Smooth muscle cell (in vitro differentiated cells): ENCODE measurements around the gene IGSF9B. TPM values are rescaled to one million over a fixed set of nuclear protein-coding genes. Genes with fewer than 3 reads are reported as not detected.

Experiments
- DNase-seq: peaks from one replicate; lab custom pipeline; 2025; ENCODE audit not compliant: unreplicated experiment; lab: John Stamatoyannopoulos, UW
- H2AFZ ChIP-seq: fragments of 200-600 bp; sonication (generic); 2 replicates; pipeline ENCODE4 v1.6.0; 2016; ENCODE audit warnings: antibody characterized with exemption, low read depth, mild to moderate bottlenecking
- H3F3A ChIP-seq: fragments of 200-600 bp; sonication (generic); 2 replicates; pipeline ENCODE4 v1.6.0; 2017; ENCODE audit warnings: antibody characterized with exemption, low read depth
- H3K27ac ChIP-seq: fragments of 200-600 bp; sonication (generic); 2 replicates; pipeline ENCODE4 v1.5.1; 2016; ENCODE audit warnings: low read depth, mild to moderate bottlenecking
- H3K27me3 ChIP-seq: fragments of 200-600 bp; sonication (generic); 2 replicates; pipeline ENCODE4 v1.6.1; 2016; ENCODE audit warnings: low read depth, mild to moderate bottlenecking
- H3K36me3 ChIP-seq: fragments of 200-600 bp; sonication (generic); 2 replicates; pipeline ENCODE4 v1.5.1; 2016; ENCODE audit warnings: low read depth
- H3K4me1 ChIP-seq: fragments of 200-600 bp; sonication (generic); 2 replicates; pipeline ENCODE4 v1.5.1; 2016; ENCODE audit warnings: low read depth
- H3K4me2 ChIP-seq: fragments of 200-600 bp; sonication (generic); 2 replicates; pipeline ENCODE4 v1.6.0; 2016; ENCODE audit warnings: mild to moderate bottlenecking
- H3K4me3 ChIP-seq: fragments of 200-600 bp; sonication (generic); 2 replicates; pipeline ENCODE4 v1.5.1; 2016; ENCODE audit warnings: mild to moderate bottlenecking
- H3K79me2 ChIP-seq: fragments of 200-600 bp; sonication (generic); 2 replicates; pipeline ENCODE4 v1.6.0; 2016; ENCODE audit warnings: low read depth, mild to moderate bottlenecking
- H3K9ac ChIP-seq: fragments of 200-600 bp; sonication (generic); 2 replicates; pipeline ENCODE4 v1.6.0; 2016; ENCODE audit warnings: low read depth
- H3K9me3 ChIP-seq: fragments of 200-600 bp; sonication (generic); replicated peaks from 2 replicates; pipeline ENCODE4 v1.5.1; 2016; ENCODE audit warnings: low read depth
- H4K20me1 ChIP-seq: fragments of 200-600 bp; sonication (generic); 2 replicates; pipeline ENCODE4 v1.6.0; 2016; ENCODE audit warnings: low read depth
- WGBS: methylation state at CpG from one replicate; pipeline ENCODE4 v1.1.7; 2016; ENCODE audit warnings: low lambda C conversion rate; 5-methylcytosine and 5-hydroxymethylcytosine counted together
- polyA plus RNA-seq: library from polyadenylated mRNA; unstranded; fragments of >200 nt; fragmentation: Nextera tagmentation; extraction: Ambion mirVana; gene quantifications from 2 replicates; pipeline ENCODE4 v1.2.1, GENCODE V29; 2016
- total RNA-seq: library from RNA; depleted of rRNA; stranded (reverse); fragments of >200 nt; gene quantifications from 2 replicates; pipeline ENCODE4 v1.2.3, GENCODE V29; 2014
- TF ChIP-seq, protein P1 (sequence below): fragments of 200-600 bp; sonication (generic); IDR thresholded peaks from 2 replicates; pipeline ENCODE4 v1.5.1; 2017; ENCODE audit warnings: borderline replicate concordance, mild to moderate bottlenecking, antibody characterized with exemption; ENCODE audit not compliant: insufficient read depth, poor library complexity, severe bottlenecking

Gene IGSF9B
- total and polyA plus RNA-seq, 2 experiments from 2014 or later: 0.82 to 1.7 TPM

- Histone ChIP-seq H3K4me3 (no peak overlapping the region), H3K9me3 (no peaks in the 10 kb centered on the region), H3K36me3 (no peaks in the 10 kb centered on the region), H3K9ac (no peak overlapping the region), H3K27ac (no peak overlapping the region), H3K79me2 (no peaks in the 10 kb centered on the region), H2AFZ (no peak overlapping the region), H3K4me1 (no peaks in the 10 kb centered on the region), H3K4me2 (no peak overlapping the region), H3F3A (no peaks in the 10 kb centered on the region), H3K27me3 (peaks cover 3% of the 10 kb centered on the region), H4K20me1 (no peaks in the 10 kb centered on the region)
- 96% methylated on average over 23 of the region's 23 CpGs for WGBS
- TF ChIP-seq, protein P1, sequence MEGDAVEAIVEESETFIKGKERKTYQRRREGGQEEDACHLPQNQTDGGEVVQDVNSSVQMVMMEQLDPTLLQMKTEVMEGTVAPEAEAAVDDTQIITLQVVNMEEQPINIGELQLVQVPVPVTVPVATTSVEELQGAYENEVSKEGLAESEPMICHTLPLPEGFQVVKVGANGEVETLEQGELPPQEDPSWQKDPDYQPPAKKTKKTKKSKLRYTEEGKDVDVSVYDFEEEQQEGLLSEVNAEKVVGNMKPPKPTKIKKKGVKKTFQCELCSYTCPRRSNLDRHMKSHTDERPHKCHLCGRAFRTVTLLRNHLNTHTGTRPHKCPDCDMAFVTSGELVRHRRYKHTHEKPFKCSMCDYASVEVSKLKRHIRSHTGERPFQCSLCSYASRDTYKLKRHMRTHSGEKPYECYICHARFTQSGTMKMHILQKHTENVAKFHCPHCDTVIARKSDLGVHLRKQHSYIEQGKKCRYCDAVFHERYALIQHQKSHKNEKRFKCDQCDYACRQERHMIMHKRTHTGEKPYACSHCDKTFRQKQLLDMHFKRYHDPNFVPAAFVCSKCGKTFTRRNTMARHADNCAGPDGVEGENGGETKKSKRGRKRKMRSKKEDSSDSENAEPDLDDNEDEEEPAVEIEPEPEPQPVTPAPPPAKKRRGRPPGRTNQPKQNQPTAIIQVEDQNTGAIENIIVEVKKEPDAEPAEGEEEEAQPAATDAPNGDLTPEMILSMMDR: no peak
- no peak for DNase-seq
Measured at GRCh38 chr11:133922078-133922870, 34.5 kb downstream of the IGSF9B start.

- 99% methylated on average over 10 of the region's 10 CpGs for WGBS
- TF ChIP-seq, protein P1: no peak
Measured at GRCh38 chr11:133921513-133921912, 35.3 kb downstream of the IGSF9B start.

DNA sequence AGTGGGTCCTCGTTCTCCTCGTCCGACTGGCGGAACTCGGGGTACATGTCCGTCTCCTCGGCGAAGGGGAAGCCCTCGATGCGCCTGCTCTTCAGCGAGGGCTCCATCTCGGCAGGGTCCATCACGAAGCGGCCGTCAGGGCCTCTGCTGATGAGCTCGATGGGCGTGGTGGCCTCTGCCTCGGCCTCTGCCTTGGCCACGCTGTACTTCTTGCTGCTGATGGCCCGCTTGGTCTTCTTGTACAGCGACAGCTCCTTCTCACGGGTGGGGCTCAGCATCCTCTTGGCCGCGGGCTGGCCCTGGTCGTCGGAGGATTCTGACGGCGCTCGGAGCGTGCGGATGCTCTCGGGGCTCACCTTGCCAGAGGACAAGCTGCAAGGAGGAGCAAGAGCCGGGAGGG is 35.7 kb downstream of the IGSF9B start:
- Histone ChIP-seq H3F3A (no peaks in the 10 kb centered on the region), H3K9me3 (no peaks in the 10 kb centered on the region), H3K79me2 (no peaks in the 10 kb centered on the region), H3K36me3 (no peaks in the 10 kb centered on the region), H3K4me3 (no peak overlapping the region), H3K4me2 (no peak overlapping the region), H3K27me3 (peaks cover 3% of the 10 kb centered on the region), H3K27ac (no peak overlapping the region), H2AFZ (no peak overlapping the region), H3K9ac (no peak overlapping the region), H3K4me1 (no peaks in the 10 kb centered on the region), H4K20me1 (no peaks in the 10 kb centered on the region)
- TF ChIP-seq, protein P1: no peak
- DNase-seq: no peak
- WGBS: 97% methylated on average over 30 of the region's 33 CpGs

More at GRCh38 chr11:133921513-133921912, 35.3 kb downstream of the IGSF9B start:
- H3K36me3 ChIP-seq: no peaks in the 10 kb centered on the region
- peaks cover 3% of the 10 kb centered on the region for H3K27me3 ChIP-seq
- H3F3A ChIP-seq: no peaks in the 10 kb centered on the region
- no peaks in the 10 kb centered on the region for H3K4me1 ChIP-seq
- H3K4me3 ChIP-seq: no peak overlapping the region
- H2AFZ ChIP-seq: no peak overlapping the region
- no peaks in the 10 kb centered on the region for H4K20me1 ChIP-seq
- H3K9ac ChIP-seq: no peak overlapping the region
- H3K9me3 ChIP-seq: no peaks in the 10 kb centered on the region
- no peak overlapping the region for H3K4me2 ChIP-seq
- H3K79me2 ChIP-seq: no peaks in the 10 kb centered on the region
- no peak overlapping the region for H3K27ac ChIP-seq
- DNase-seq: no peak
